HG02938 (cell line): ENCODE data around the gene ELOVL6.
"Not testable (repeated sequence)": the region's sequence is repeated elsewhere in the genome, so short reads cannot be mapped to it uniquely, and the experiment has no call there.

Source experiments
- ATAC-seq: cut with Tn5 transposase; IDR thresholded peaks from one replicate; pipeline ENCODE4 v1.9.1; 2021; ENCODE audit warnings: mild to moderate bottlenecking, moderate library complexity; ENCODE audit not compliant: unreplicated experiment

ELOVL6 gene

GRCh38 chr4:110163327-110164069 lies 34.9 kb downstream of the ELOVL6 start:
- no peak for ATAC-seq

GRCh38 chr4:110160618-110161017 lies 37.8 kb downstream of the ELOVL6 start:
- ATAC-seq: no peak

- ATAC-seq: no peak
Measured at GRCh38 chr4:110159541-110159940, 38.9 kb downstream of the ELOVL6 start.

- no peak for ATAC-seq
Measured at GRCh38 chr4:110157580-110157979, 40.8 kb downstream of the ELOVL6 start.

- ATAC-seq: not testable (repeated sequence)
Measured at GRCh38 chr4:110157166-110157565, 41.2 kb downstream of the ELOVL6 start.

- no peak for ATAC-seq
Measured at GRCh38 chr4:110156442-110156841, 42.0 kb downstream of the ELOVL6 start.

- ATAC-seq: no peak
Measured at GRCh38 chr4:110155654-110156053, 42.8 kb downstream of the ELOVL6 start.

GRCh38 chr4:110154582-110154981 lies 43.8 kb downstream of the ELOVL6 start:
- ATAC-seq: no peak

- no peak for ATAC-seq
Measured at GRCh38 chr4:110152386-110152785, 46.0 kb downstream of the ELOVL6 start.

- no peak for ATAC-seq
Measured at GRCh38 chr4:110149089-110149488, 49.3 kb downstream of the ELOVL6 start.

GRCh38 chr4:110142461-110142860 lies 56.0 kb downstream of the ELOVL6 start:
- no peak for ATAC-seq

GRCh38 chr4:110139815-110140214 lies 58.6 kb downstream of the ELOVL6 start:
- ATAC-seq: no peak

GRCh38 chr4:110139111-110139510 lies 59.3 kb downstream of the ELOVL6 start:
- ATAC-seq: no peak

- no peak for ATAC-seq
Measured at GRCh38 chr4:110138551-110138950, 59.9 kb downstream of the ELOVL6 start.

GRCh38 chr4:110137829-110138228 lies 60.6 kb downstream of the ELOVL6 start:
- no peak for ATAC-seq

GRCh38 chr4:110135523-110135922 lies 62.9 kb downstream of the ELOVL6 start:
- ATAC-seq: no peak

- ATAC-seq: no peak
Measured at GRCh38 chr4:110135076-110135475, 63.3 kb downstream of the ELOVL6 start.

GRCh38 chr4:110134269-110134869 lies 64.0 kb downstream of the ELOVL6 start:
- ATAC-seq: no peak

- ATAC-seq: no peak
Measured at GRCh38 chr4:110132816-110133719, 65.3 kb downstream of the ELOVL6 start.

GRCh38 chr4:110131916-110132315 lies 66.5 kb downstream of the ELOVL6 start:
- ATAC-seq: no peak

- no peak for ATAC-seq
Measured at GRCh38 chr4:110130576-110131358, 67.6 kb downstream of the ELOVL6 start.
